HL-60 (cell line): ENCODE measurements around the gene SIAH1.

Experiments
- CTCF ChIP-seq: IDR thresholded peaks from one replicate; pipeline ENCODE4 v1.5.1; 2011; ENCODE audit warnings: low read length, control low read depth, inconsistent platforms; ENCODE audit not compliant: insufficient read depth
- GABPA ChIP-seq: IDR thresholded peaks from 2 replicates; pipeline ENCODE4 v1.6.1; 2012; ENCODE audit warnings: low read depth
- POLR2AphosphoS5 ChIP-seq: IDR thresholded peaks from 2 replicates; pipeline ENCODE4 v1.6.1; 2012; ENCODE audit warnings: low read depth
- REST ChIP-seq: IDR thresholded peaks from 2 replicates; pipeline ENCODE4 v1.6.1; 2012; ENCODE audit warnings: low read depth; ENCODE audit not compliant: insufficient replicate concordance

- no peak for TF ChIP-seq CTCF
- TF ChIP-seq POLR2AphosphoS5: no peak
- no peak for TF ChIP-seq REST
- no peak for TF ChIP-seq GABPA
Observed at GRCh38 chr16:48383877-48384519, 1.2 kb downstream of the SIAH1 start.
